Nucleus accumbens (tissue), 56 donors: ENCODE results near the gene ACADVL.

Experiments
- DNase-seq, 56 donors: peaks; one replicate each; lab custom pipeline; 2025; lab: John Stamatoyannopoulos, UW

ACADVL gene

DNA sequence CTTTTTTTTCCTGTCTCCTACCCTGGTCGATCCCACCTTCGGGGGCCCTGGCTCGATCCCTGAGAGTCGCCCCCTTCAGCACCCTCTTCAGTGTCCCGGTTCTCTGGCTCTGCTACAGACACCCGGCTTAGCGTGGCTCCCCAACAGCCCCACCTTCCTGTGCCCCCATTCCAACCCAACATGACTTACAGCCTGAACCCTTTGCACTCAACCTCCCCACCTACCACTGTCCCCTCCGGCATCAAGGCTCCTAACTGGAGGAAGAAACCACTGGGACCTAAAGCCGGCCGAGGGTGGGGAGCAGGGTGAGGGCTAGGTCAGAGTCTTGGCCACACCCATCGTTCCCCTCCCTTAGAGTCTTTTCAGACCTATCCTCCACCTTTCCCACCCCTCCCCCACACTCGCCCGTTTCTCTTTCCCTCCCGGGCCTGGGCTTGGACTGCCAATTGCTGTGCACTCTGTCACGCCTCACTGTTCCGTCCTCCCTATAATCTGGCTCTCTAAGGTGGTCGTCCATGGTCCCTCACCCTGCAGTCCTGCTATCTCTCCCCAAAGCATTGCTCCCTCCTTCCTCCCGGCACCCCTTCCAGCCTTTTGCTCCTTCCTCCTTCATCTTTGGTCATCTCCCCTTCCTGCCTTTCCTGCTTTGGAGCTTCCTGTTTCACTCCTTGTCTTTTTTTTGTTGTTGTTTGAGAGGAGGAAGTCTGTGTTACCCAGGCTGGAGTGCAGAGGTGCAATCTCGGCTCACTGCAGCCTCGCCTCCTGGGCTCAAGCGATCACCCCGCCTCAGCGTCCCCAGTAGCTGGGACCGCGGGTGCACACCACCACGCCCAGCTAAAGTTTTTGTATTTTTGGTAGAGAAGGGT is 43.4 kb downstream of the ACADVL start:
- DNase-seq, result no peak

DNA sequence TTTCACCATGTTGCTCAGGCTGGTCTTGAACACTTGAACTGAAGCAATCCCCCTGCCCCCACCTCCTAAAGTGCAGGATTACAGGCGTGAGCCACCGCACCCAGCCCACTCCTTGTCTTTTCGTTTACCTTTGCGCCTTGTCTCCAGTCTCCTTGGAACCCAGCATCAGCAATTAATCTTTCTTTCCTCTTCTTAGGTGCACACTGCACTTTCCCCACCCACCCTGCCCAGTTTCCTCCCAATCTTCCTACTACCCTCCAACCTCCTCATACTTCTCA is 44.0 kb downstream of the ACADVL start:
- DNase-seq, result no peak

DNA sequence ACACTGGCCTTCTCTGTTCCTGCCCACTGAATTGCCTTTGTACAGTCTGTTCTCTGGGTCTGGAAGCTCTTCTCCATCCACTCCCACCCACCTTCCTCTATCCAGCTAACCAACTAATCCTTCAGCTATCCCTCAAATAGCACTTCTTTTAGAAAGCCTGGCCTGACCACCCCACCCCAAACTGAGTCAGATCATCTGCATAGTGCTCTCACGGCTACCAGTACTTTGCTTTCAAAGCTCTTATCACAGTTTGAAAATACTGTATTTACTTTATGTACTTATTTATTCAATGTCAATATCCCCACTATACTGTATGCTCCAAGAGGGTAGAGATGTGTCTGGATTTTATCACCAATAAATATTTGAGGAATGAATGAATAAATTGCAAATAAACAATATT is 47.0 kb downstream of the ACADVL start:
- DNase-seq, result no peak
